ENCODE measurements around the gene BRS3.

BRS3 gene

GRCh38 chrX:136496186-136496763 lies 8.5 kb downstream of the BRS3 start:
- DNase-seq, result no peak

GRCh38 chrX:136496764-136497555 lies 9.2 kb downstream of the BRS3 start:
- peak; percentile 94 for DNase-seq

GRCh38 chrX:136497556-136498052 lies 9.9 kb downstream of the BRS3 start, which contains the start of gene HTATSF1:
Gene HTATSF1, plus strand, starts transcription at chrX:136497592. Its CDS starts 93 bp downstream, at chrX:136497685.
- DNase-seq, result no peak

- no peak for DNase-seq
These were observed 31.3 kb downstream of the BRS3 start for GRCh38 chrX:136519069-136519468.

GRCh38 chrX:136523770-136524169 lies 36.0 kb downstream of the BRS3 start:
- no peak for DNase-seq

- DNase-seq, result no peak
These were observed 38.2 kb downstream of the BRS3 start for GRCh38 chrX:136525738-136526606.

GRCh38 chrX:136528645-136529315 lies 41.0 kb downstream of the BRS3 start:
- DNase-seq, result no peak

GRCh38 chrX:136529795-136530194 lies 42.0 kb downstream of the BRS3 start:
- no peak for DNase-seq

- no peak for DNase-seq
These were observed 44.2 kb downstream of the BRS3 start, which contains the start of gene VGLL1 for GRCh38 chrX:136531951-136532350. Gene VGLL1, plus strand, starts transcription at chrX:136532215. Its CDS starts 3,806 bp downstream, at chrX:136536021.

- DNase-seq, result no peak
These were observed 46.4 kb downstream of the BRS3 start for GRCh38 chrX:136534131-136534530.

- no peak for DNase-seq
These were observed 51.1 kb downstream of the BRS3 start for GRCh38 chrX:136538811-136539210.

- DNase-seq, result no peak
These were observed 52.5 kb downstream of the BRS3 start for GRCh38 chrX:136540226-136540625.

GRCh38 chrX:136541294-136541693 lies 53.5 kb downstream of the BRS3 start:
- DNase-seq, result no peak

GRCh38 chrX:136542281-136542680 lies 54.5 kb downstream of the BRS3 start:
- DNase-seq, result no peak

All from activated effector memory CD4-positive, alpha-beta T cell treated with anti-CD3 and anti-CD28 coated beads, Interleukin-2, amount 50 U/mL, for 16 hours (primary cell).